ENCODE measurements around the gene ADH7.

- TF ChIP-seq, protein P1, sequence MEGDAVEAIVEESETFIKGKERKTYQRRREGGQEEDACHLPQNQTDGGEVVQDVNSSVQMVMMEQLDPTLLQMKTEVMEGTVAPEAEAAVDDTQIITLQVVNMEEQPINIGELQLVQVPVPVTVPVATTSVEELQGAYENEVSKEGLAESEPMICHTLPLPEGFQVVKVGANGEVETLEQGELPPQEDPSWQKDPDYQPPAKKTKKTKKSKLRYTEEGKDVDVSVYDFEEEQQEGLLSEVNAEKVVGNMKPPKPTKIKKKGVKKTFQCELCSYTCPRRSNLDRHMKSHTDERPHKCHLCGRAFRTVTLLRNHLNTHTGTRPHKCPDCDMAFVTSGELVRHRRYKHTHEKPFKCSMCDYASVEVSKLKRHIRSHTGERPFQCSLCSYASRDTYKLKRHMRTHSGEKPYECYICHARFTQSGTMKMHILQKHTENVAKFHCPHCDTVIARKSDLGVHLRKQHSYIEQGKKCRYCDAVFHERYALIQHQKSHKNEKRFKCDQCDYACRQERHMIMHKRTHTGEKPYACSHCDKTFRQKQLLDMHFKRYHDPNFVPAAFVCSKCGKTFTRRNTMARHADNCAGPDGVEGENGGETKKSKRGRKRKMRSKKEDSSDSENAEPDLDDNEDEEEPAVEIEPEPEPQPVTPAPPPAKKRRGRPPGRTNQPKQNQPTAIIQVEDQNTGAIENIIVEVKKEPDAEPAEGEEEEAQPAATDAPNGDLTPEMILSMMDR (conservative IDR thresholded peaks at IDR 0.05 in 1 of 2, IDR thresholded peaks at IDR 0.05 in 1 of 2; ENCODE audit: low read depth in 1 of 2, low read length in 2 of 2) = no peak
- TF ChIP-seq EZH2 (IDR thresholded peaks at IDR 0.05; ENCODE audit: low read length, missing control alignments) = no peak
Measured at GRCh38 chr4:99379571-99379970, 55.6 kb downstream of the ADH7 start.
